ENCODE data around the gene ACTR8.

DNA sequence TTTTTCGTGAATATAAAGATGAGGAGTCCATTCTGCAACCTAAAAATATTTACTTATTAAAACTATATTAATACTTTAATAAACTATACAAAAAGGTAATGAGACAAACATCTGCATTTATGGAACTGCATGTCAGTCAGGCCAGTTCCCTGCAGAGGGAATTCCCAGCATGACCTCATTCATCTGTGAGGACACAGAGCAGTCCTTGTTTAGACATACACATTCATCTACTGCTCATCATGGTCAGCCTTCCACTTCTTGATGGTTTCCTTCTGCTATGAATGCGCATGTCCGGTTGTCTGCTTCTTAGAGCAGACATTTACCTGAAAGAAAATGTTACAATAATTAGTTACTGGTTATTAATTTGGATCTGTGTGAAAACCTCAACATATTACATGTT lies 3.3 kb upstream of the ACTR8 start:
- TF ChIP-seq, protein P1, sequence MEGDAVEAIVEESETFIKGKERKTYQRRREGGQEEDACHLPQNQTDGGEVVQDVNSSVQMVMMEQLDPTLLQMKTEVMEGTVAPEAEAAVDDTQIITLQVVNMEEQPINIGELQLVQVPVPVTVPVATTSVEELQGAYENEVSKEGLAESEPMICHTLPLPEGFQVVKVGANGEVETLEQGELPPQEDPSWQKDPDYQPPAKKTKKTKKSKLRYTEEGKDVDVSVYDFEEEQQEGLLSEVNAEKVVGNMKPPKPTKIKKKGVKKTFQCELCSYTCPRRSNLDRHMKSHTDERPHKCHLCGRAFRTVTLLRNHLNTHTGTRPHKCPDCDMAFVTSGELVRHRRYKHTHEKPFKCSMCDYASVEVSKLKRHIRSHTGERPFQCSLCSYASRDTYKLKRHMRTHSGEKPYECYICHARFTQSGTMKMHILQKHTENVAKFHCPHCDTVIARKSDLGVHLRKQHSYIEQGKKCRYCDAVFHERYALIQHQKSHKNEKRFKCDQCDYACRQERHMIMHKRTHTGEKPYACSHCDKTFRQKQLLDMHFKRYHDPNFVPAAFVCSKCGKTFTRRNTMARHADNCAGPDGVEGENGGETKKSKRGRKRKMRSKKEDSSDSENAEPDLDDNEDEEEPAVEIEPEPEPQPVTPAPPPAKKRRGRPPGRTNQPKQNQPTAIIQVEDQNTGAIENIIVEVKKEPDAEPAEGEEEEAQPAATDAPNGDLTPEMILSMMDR (IDR thresholded peaks at IDR 0.05), result no peak
- TF ChIP-seq POLR2AphosphoS5 (IDR thresholded peaks at IDR 0.05), result no peak
- no peak for TF ChIP-seq POLR2A (IDR thresholded peaks at IDR 0.05)

All from prostate gland (tissue), 2 donors.